Peyer's patch (tissue), 4 donors: ENCODE results near the gene GLTPD2. TPM values are rescaled to one million over a fixed set of nuclear protein-coding genes. Genes with fewer than 3 reads are reported as not detected.

ENCODE experiments used
- DNase-seq, 3 donors: peaks; one replicate each; pipeline ENCODE4 v3.0.0-alpha.2; 2017 to 2019
- H3K27ac ChIP-seq, 4 donors: fragments of 200-600 bp; sonication (generic); one replicate each; pipeline ENCODE4 v1.5.1; 2016 to 2019
- H3K27me3 ChIP-seq, 2 donors: fragments of 200-600 bp; sonication (generic); one replicate each; pipeline ENCODE4 v1.5.1; 2019
- H3K36me3 ChIP-seq, 3 donors: fragments of 200-600 bp; sonication (generic); one replicate each; pipeline ENCODE4 v1.5.1; 2016 to 2019
- H3K4me1 ChIP-seq, 4 donors: fragments of 200-600 bp; sonication (generic); one replicate each; pipeline ENCODE4 v1.5.1; 2016 to 2019
- H3K4me3 ChIP-seq, 4 donors: fragments of 200-600 bp; sonication (generic); 1 replicate in 3 of 4; 2 replicates in 1 of 4; pipeline ENCODE4 v1.5.1; 2016 to 2019; ENCODE audit warnings: mild to moderate bottlenecking in 1 of 4
- H3K9me3 ChIP-seq, 4 donors: fragments of 200-600 bp; sonication (generic); one replicate each; pipeline ENCODE4 v1.5.1; 2016 to 2019; ENCODE audit warnings: mild to moderate bottlenecking in 1 of 4
- CTCF ChIP-seq, 6 experiments: fragments of 450-650 bp in 4 of 6; fragments of 200-600 bp in 2 of 6; sonication (generic) in 1 of 6; IDR thresholded peaks; one replicate each; pipeline ENCODE4 v1.5.1; 2017 to 2019; ENCODE audit warnings: antibody characterized with exemption in 6 of 6, mild to moderate bottlenecking in 3 of 6, moderate library complexity in 1 of 6
- POLR2A ChIP-seq, 2 donors: fragments of 450-650 bp; IDR thresholded peaks; one replicate each; pipeline ENCODE4 v1.5.1; 2017; ENCODE audit warnings: antibody characterized with exemption in 2 of 2, mild to moderate bottlenecking in 2 of 2, moderate library complexity in 2 of 2
- total RNA-seq, 4 donors: library from RNA; depleted of rRNA; stranded (reverse); fragments of >200 nt; gene quantifications; one replicate each; pipeline ENCODE4 v1.1.0, GENCODE V29; 2016

Gene GLTPD2
- total RNA-seq, result 10 to 100 TPM in 2 of 4 donors, 1 to 10 TPM in 1, not detected in 1; 5.4 to 28.2 (median 23.6) TPM

- Histone ChIP-seq H3K4me1 (peaks cover 0 to 40% (median 7%) of the 10 kb centered on the region in 4 donors), H3K36me3 (no peaks in the 10 kb centered on the region), H3K27ac (peak within 1 kb of the TSS; percentile 88 to 98 (median 92)), H3K9me3 (no peaks in the 10 kb centered on the region), H3K4me3 (peak within 1 kb of the TSS; percentile 66 to 78 (median 72)), H3K27me3 (no peaks in the 10 kb centered on the region)
- DNase-seq, result peak in 1 of 3 donors; percentile 61
- TF ChIP-seq POLR2A (IDR thresholded peaks at IDR 0.05) (peak in 1 of 2 donors; percentile 22), CTCF (IDR thresholded peaks at IDR 0.05) (no peak)
Observed at GRCh38 chr17:4788807-4789700, at the start of gene GLTPD2. Gene GLTPD2, plus strand, starts transcription at chr17:4788964. Its CDS starts 48 bp downstream, at chr17:4789012.

- Histone ChIP-seq H3K27ac (peak within 1 kb of the TSS; percentile 61 to 83 (median 68)), H3K9me3 (no peaks in the 10 kb centered on the region), H3K4me3 (peak within 1 kb of the TSS; percentile 55 to 83 (median 77)), H3K36me3 (peaks cover 0 to 9% (median 0%) of the 10 kb centered on the region in 3 donors), H3K4me1 (peaks cover 0 to 4% (median 0%) of the 10 kb centered on the region in 4 donors), H3K27me3 (no peaks in the 10 kb centered on the region)
- DNase-seq, result peak; percentile 71 to 89 (median 85)
- TF ChIP-seq CTCF (IDR thresholded peaks at IDR 0.05) (no peak), POLR2A (IDR thresholded peaks at IDR 0.05) (peak; percentile 41 to 59)
Observed at GRCh38 chr17:4739122-4740024, 49.4 kb upstream of the GLTPD2 start, which contains the start of the genes CXCL16 and ZMYND15. Gene CXCL16, minus strand, starts transcription at chr17:4739928. Its CDS starts 589 bp downstream, at chr17:4739339. Gene ZMYND15, plus strand, starts transcription at chr17:4739833. Its CDS starts 716 bp downstream, at chr17:4740549.

- Histone ChIP-seq H3K9me3 (no peaks in the 10 kb centered on the region), H3K27ac (peak overlapping the region in 3 of 4 donors; percentile 61 to 83 (median 66)), H3K4me3 (peak overlapping the region; percentile 55 to 83 (median 77)), H3K36me3 (peaks cover 0 to 2% (median 0%) of the 10 kb centered on the region in 3 donors), H3K27me3 (no peaks in the 10 kb centered on the region), H3K4me1 (peaks cover 0 to 5% (median 0%) of the 10 kb centered on the region in 4 donors)
- DNase-seq, result no peak
- TF ChIP-seq POLR2A (IDR thresholded peaks at IDR 0.05), result no peak
- TF ChIP-seq CTCF (IDR thresholded peaks at IDR 0.05), result no peak
Observed at GRCh38 chr17:4740025-4740351, 48.8 kb upstream of the GLTPD2 start.

GRCh38 chr17:4740584-4740983 is 48.2 kb upstream of the GLTPD2 start:
- H3K27ac ChIP-seq, result no peak overlapping the region
- H3K4me1 ChIP-seq, result peaks cover 0 to 11% (median 0%) of the 10 kb centered on the region in 4 donors
- H3K36me3 ChIP-seq, result no peaks in the 10 kb centered on the region
- DNase-seq, result no peak
- peaks cover 0 to 1% of the 10 kb centered on the region in 2 donors for H3K27me3 ChIP-seq
- no peaks in the 10 kb centered on the region for H3K9me3 ChIP-seq
- no peak for TF ChIP-seq CTCF (IDR thresholded peaks at IDR 0.05)
- no peak for TF ChIP-seq POLR2A (IDR thresholded peaks at IDR 0.05)
- H3K4me3 ChIP-seq, result no peak overlapping the region

GRCh38 chr17:4741544-4741943 is 47.2 kb upstream of the GLTPD2 start:
- Histone ChIP-seq H3K27ac (no peak overlapping the region), H3K4me1 (peaks cover 0 to 13% (median 0%) of the 10 kb centered on the region in 4 donors), H3K27me3 (peaks cover 0 to 3% of the 10 kb centered on the region in 2 donors), H3K9me3 (no peaks in the 10 kb centered on the region), H3K4me3 (no peak overlapping the region), H3K36me3 (no peaks in the 10 kb centered on the region)
- TF ChIP-seq POLR2A (IDR thresholded peaks at IDR 0.05) (no peak), CTCF (IDR thresholded peaks at IDR 0.05) (no peak)
- DNase-seq, result no peak
